Measurements from ENCODE around the gene SORCS2. TPM values are rescaled to one million over a fixed set of nuclear protein-coding genes. Genes with fewer than 3 reads are reported as not detected.

SORCS2 gene
- total RNA-seq, 1 donor from 2014 or later: 7.1 TPM

DNA sequence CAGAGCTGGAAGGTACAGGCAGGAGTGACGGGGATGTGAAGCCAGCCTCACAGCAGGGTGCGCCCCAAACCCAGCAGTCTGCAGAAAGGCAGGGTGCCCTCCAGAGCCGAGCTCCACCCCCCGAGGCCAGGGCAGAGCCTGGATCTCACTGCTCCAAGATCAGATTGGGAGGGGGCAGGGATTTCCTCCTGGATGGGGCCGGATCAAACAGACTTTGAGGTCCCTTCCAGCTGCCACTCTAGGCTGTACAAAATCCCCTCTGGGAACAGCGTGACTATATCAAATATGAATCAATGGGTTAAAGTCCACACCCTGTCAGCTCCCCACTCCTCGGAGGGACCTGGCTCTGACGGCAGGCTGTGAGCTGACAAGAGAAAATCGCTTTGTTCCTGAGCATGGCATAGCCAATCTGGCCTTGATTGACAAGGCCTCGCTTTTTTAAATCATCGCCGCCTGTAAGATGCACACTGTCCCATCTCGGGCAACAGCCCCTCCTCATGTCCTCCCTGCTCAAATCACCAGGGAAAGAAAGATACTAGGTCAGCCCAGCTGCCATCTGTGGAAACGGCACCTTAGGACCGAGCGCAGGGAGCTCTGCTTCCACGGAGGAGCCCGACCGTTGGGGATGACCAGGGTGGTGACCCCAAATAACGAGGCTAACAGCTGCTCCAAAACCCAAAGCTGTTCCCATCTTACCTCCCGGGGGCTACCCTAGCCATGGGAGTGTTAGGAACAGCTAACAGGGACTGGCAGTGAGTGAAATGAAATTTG is 202.5 kb downstream of the SORCS2 start:
- Mint-ChIP-seq H3K36me3 (no peaks in the 10 kb centered on the region), H3K27ac (no peak overlapping the region), H3K4me1 (peaks cover 23% of the 10 kb centered on the region), H3K27me3 (ENCODE audit: low read depth) (peaks cover 32% of the 10 kb centered on the region), H3K4me3 (no peak overlapping the region), H3K9me3 (no peaks in the 10 kb centered on the region)
- TF ChIP-seq, protein P1, sequence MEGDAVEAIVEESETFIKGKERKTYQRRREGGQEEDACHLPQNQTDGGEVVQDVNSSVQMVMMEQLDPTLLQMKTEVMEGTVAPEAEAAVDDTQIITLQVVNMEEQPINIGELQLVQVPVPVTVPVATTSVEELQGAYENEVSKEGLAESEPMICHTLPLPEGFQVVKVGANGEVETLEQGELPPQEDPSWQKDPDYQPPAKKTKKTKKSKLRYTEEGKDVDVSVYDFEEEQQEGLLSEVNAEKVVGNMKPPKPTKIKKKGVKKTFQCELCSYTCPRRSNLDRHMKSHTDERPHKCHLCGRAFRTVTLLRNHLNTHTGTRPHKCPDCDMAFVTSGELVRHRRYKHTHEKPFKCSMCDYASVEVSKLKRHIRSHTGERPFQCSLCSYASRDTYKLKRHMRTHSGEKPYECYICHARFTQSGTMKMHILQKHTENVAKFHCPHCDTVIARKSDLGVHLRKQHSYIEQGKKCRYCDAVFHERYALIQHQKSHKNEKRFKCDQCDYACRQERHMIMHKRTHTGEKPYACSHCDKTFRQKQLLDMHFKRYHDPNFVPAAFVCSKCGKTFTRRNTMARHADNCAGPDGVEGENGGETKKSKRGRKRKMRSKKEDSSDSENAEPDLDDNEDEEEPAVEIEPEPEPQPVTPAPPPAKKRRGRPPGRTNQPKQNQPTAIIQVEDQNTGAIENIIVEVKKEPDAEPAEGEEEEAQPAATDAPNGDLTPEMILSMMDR (IDR thresholded peaks at IDR 0.05; ENCODE audit: unreplicated experiment): no peak
- peak in 1 of 2 experiments; percentile 25 for DNase-seq (ENCODE audit: low spot score in 2 of 2, unreplicated experiment in 2 of 2)

GRCh38 chr4:7395645-7396044 is 203.3 kb downstream of the SORCS2 start:
- H3K27ac Mint-ChIP-seq: no peak overlapping the region
- H3K9me3 Mint-ChIP-seq: peaks cover 3% of the 10 kb centered on the region
- H3K4me3 Mint-ChIP-seq: no peak overlapping the region
- no peaks in the 10 kb centered on the region for H3K36me3 Mint-ChIP-seq
- DNase-seq (ENCODE audit: low spot score in 2 of 2, unreplicated experiment in 2 of 2): peak in 1 of 2 experiments; percentile 31
- peaks cover 23% of the 10 kb centered on the region for H3K4me1 Mint-ChIP-seq
- TF ChIP-seq, protein P1 (IDR thresholded peaks at IDR 0.05; ENCODE audit: unreplicated experiment): no peak
- peaks cover 34% of the 10 kb centered on the region for H3K27me3 Mint-ChIP-seq (ENCODE audit: low read depth)

GRCh38 chr4:7396186-7396910 is 204.0 kb downstream of the SORCS2 start:
- Mint-ChIP-seq H3K4me3 (no peak overlapping the region), H3K27ac (no peak overlapping the region), H3K27me3 (ENCODE audit: low read depth) (peaks cover 40% of the 10 kb centered on the region), H3K36me3 (no peaks in the 10 kb centered on the region), H3K4me1 (peaks cover 23% of the 10 kb centered on the region), H3K9me3 (peaks cover 3% of the 10 kb centered on the region)
- DNase-seq (ENCODE audit: low spot score in 2 of 2, unreplicated experiment in 2 of 2): no peak
- TF ChIP-seq, protein P1 (IDR thresholded peaks at IDR 0.05; ENCODE audit: unreplicated experiment): no peak

DNA sequence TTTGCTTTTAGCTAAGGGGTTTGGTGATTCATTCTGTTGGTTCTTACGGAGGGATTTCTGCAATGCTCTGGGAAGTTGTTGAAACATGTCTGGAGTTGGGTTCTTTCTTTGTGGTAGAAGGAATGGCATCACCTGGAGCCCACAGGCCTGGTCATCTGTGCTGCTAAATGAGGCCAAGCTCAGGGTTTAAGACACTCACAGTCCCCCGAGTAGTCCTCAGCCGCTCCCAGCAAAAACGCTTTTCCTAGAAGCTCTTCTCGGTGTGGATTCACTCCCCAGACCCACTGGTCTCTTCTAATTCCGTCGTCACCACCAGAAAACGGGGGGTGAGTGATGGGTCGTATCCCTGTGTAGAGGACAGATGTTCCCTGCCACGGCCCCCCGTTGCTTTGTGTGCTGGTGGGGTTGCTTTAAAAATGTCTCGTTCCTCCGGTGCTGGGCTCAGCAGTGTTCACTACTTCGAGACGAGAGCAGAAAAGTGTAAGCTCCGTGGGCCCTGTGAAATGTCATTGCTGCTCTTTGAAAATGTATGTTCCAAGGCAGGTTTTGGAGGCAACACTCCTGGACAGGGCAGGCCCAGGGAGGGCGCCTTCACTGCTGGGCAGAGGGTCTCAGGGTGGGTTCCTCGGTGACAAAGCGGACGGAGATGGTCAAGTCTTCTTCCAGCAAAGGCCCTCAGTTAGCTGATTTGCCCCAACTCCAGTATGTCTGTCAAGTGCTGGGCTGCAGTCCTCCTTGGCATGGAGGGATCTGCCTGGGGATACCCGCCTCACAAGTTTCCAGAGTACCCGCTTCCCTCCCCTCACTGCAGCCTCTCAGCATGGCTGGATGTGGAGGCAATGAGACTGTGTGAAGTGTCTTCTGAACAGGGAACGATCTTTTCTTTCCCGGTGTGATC is 205.1 kb downstream of the SORCS2 start:
- Mint-ChIP-seq H3K27me3 (ENCODE audit: low read depth) (peaks cover 48% of the 10 kb centered on the region), H3K9me3 (peaks cover 3% of the 10 kb centered on the region), H3K4me3 (no peak overlapping the region), H3K4me1 (peaks cover 23% of the 10 kb centered on the region), H3K36me3 (no peaks in the 10 kb centered on the region), H3K27ac (no peak overlapping the region)
- peak in 1 of 2 experiments; percentile 29 for DNase-seq (ENCODE audit: low spot score in 2 of 2, unreplicated experiment in 2 of 2)
- TF ChIP-seq, protein P1 (IDR thresholded peaks at IDR 0.05; ENCODE audit: unreplicated experiment): no peak

DNA sequence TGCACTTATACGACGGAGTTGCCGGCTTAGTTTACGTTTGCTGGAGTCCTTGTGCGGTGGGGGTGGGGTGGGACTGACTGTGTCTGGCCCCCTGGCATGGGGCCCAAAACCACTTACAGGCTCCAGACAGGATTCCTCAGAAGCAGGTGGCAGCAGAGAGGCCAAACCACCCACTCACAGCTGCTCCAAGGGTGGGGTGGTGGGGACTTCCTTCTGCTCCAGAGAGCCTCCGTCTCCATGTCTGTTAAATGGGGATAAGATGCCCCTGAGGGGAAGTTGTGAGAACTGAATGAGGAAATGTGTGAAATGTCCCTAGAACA is 205.7 kb downstream of the SORCS2 start:
- TF ChIP-seq, protein P1 (IDR thresholded peaks at IDR 0.05; ENCODE audit: unreplicated experiment): no peak
- Mint-ChIP-seq H3K9me3 (peaks cover 3% of the 10 kb centered on the region), H3K4me3 (no peak overlapping the region), H3K27me3 (ENCODE audit: low read depth) (peaks cover 53% of the 10 kb centered on the region), H3K4me1 (peaks cover 19% of the 10 kb centered on the region), H3K36me3 (no peaks in the 10 kb centered on the region), H3K27ac (no peak overlapping the region)
- peak in 1 of 2 experiments; percentile 41 for DNase-seq (ENCODE audit: low spot score in 2 of 2, unreplicated experiment in 2 of 2)

Data from mesothelial cell of epicardium (in vitro differentiated cells).